Muscle layer of colon (tissue), 2 donors: ENCODE measurements around the gene BMAL1.

Experiments used
- H3K27ac ChIP-seq: one replicate; pipeline ENCODE4 v1.7.0; 2013; ENCODE audit warnings: low read depth, mild to moderate bottlenecking, low read length, moderate library complexity
- H3K27me3 ChIP-seq, 2 donors: one replicate each; pipeline ENCODE4 v1.7.0; 2013; ENCODE audit warnings: low read length in 2 of 2, mild to moderate bottlenecking in 2 of 2; ENCODE audit not compliant: insufficient read depth in 2 of 2, control insufficient read depth in 1 of 2
- H3K36me3 ChIP-seq: one replicate; pipeline ENCODE4 v1.7.0; 2013; ENCODE audit warnings: mild to moderate bottlenecking, low read length; ENCODE audit not compliant: insufficient read depth
- H3K4me1 ChIP-seq: one replicate; pipeline ENCODE4 v1.7.0; 2013; ENCODE audit warnings: mild to moderate bottlenecking, low read length; ENCODE audit not compliant: insufficient read depth
- H3K4me3 ChIP-seq, 2 donors: one replicate each; pipeline ENCODE4 v1.7.0; 2013; ENCODE audit warnings: low read length in 2 of 2, low read depth in 1 of 2, mild to moderate bottlenecking in 1 of 2, moderate library complexity in 1 of 2
- H3K9ac ChIP-seq: one replicate; pipeline ENCODE4 v1.7.0; 2013; ENCODE audit warnings: low read length
- H3K9me3 ChIP-seq: one replicate; pipeline ENCODE4 v1.7.0; 2013; ENCODE audit warnings: mild to moderate bottlenecking, low read length
- donor health status: abdominal sarcoma.
- donor health status: Adenocarcinoma of cecum.

The BMAL1 gene

GRCh38 chr11:13310443-13310842 lies 32.9 kb downstream of the BMAL1 start:
- Histone ChIP-seq H3K4me3 (no peak overlapping the region), H3K27ac (no peak overlapping the region), H3K9me3 (no peaks in the 10 kb centered on the region), H3K4me1 (peaks cover 25% of the 10 kb centered on the region), H3K36me3 (peaks cover 3% of the 10 kb centered on the region), H3K27me3 (no peaks in the 10 kb centered on the region), H3K9ac (no peak overlapping the region)

GRCh38 chr11:13311570-13311969 lies 34.0 kb downstream of the BMAL1 start:
- Histone ChIP-seq H3K36me3 (peaks cover 3% of the 10 kb centered on the region), H3K4me1 (peaks cover 36% of the 10 kb centered on the region), H3K27me3 (no peaks in the 10 kb centered on the region), H3K4me3 (no peak overlapping the region), H3K9ac (no peak overlapping the region), H3K27ac (no peak overlapping the region), H3K9me3 (no peaks in the 10 kb centered on the region)

- peaks cover 3% of the 10 kb centered on the region for H3K36me3 ChIP-seq
- H3K9ac ChIP-seq: no peak overlapping the region
- H3K27me3 ChIP-seq: no peaks in the 10 kb centered on the region
- H3K9me3 ChIP-seq: no peaks in the 10 kb centered on the region
- peaks cover 46% of the 10 kb centered on the region for H3K4me1 ChIP-seq
- no peak overlapping the region for H3K4me3 ChIP-seq
- H3K27ac ChIP-seq: no peak overlapping the region
Measured at GRCh38 chr11:13313005-13313819, 35.6 kb downstream of the BMAL1 start.

GRCh38 chr11:13314676-13315394 lies 37.2 kb downstream of the BMAL1 start:
- Histone ChIP-seq H3K9me3 (no peaks in the 10 kb centered on the region), H3K4me3 (no peak overlapping the region), H3K27ac (no peak overlapping the region), H3K4me1 (peaks cover 46% of the 10 kb centered on the region), H3K9ac (no peak overlapping the region), H3K36me3 (peaks cover 3% of the 10 kb centered on the region), H3K27me3 (no peaks in the 10 kb centered on the region)

- Histone ChIP-seq H3K4me3 (no peak overlapping the region), H3K4me1 (peaks cover 46% of the 10 kb centered on the region), H3K36me3 (peaks cover 3% of the 10 kb centered on the region), H3K9me3 (no peaks in the 10 kb centered on the region), H3K27me3 (no peaks in the 10 kb centered on the region), H3K27ac (no peak overlapping the region), H3K9ac (no peak overlapping the region)
Measured at GRCh38 chr11:13315517-13316432, 38.2 kb downstream of the BMAL1 start.

GRCh38 chr11:13316528-13316961 lies 39.0 kb downstream of the BMAL1 start:
- Histone ChIP-seq H3K9me3 (no peaks in the 10 kb centered on the region), H3K36me3 (peaks cover 3% of the 10 kb centered on the region), H3K27me3 (no peaks in the 10 kb centered on the region), H3K4me3 (no peak overlapping the region), H3K4me1 (peaks cover 45% of the 10 kb centered on the region), H3K27ac (no peak overlapping the region), H3K9ac (no peak overlapping the region)

- peaks cover 3% of the 10 kb centered on the region for H3K36me3 ChIP-seq
- H3K9ac ChIP-seq: no peak overlapping the region
- H3K27me3 ChIP-seq: no peaks in the 10 kb centered on the region
- no peaks in the 10 kb centered on the region for H3K9me3 ChIP-seq
- H3K27ac ChIP-seq: no peak overlapping the region
- no peak overlapping the region for H3K4me3 ChIP-seq
- peaks cover 37% of the 10 kb centered on the region for H3K4me1 ChIP-seq
Measured at GRCh38 chr11:13317293-13318080, 39.9 kb downstream of the BMAL1 start.

GRCh38 chr11:13318498-13319295 lies 41.1 kb downstream of the BMAL1 start:
- Histone ChIP-seq H3K27me3 (no peaks in the 10 kb centered on the region), H3K27ac (no peak overlapping the region), H3K4me3 (peak overlapping the region in 1 of 2 donors; percentile 13), H3K4me1 (peaks cover 37% of the 10 kb centered on the region), H3K36me3 (no peaks in the 10 kb centered on the region), H3K9me3 (no peaks in the 10 kb centered on the region), H3K9ac (no peak overlapping the region)

GRCh38 chr11:13320688-13321087 lies 43.1 kb downstream of the BMAL1 start:
- peaks cover 19% of the 10 kb centered on the region for H3K4me1 ChIP-seq
- H3K27me3 ChIP-seq: no peaks in the 10 kb centered on the region
- H3K9me3 ChIP-seq: no peaks in the 10 kb centered on the region
- H3K4me3 ChIP-seq: no peak overlapping the region
- H3K36me3 ChIP-seq: no peaks in the 10 kb centered on the region
- H3K9ac ChIP-seq: no peak overlapping the region
- H3K27ac ChIP-seq: no peak overlapping the region

GRCh38 chr11:13321431-13321830 lies 43.8 kb downstream of the BMAL1 start:
- no peaks in the 10 kb centered on the region for H3K9me3 ChIP-seq
- peaks cover 12% of the 10 kb centered on the region for H3K4me1 ChIP-seq
- no peak overlapping the region for H3K4me3 ChIP-seq
- no peak overlapping the region for H3K9ac ChIP-seq
- no peak overlapping the region for H3K27ac ChIP-seq
- no peaks in the 10 kb centered on the region for H3K27me3 ChIP-seq
- H3K36me3 ChIP-seq: no peaks in the 10 kb centered on the region
